GM12875 (cell line): ENCODE results near the gene MRPS12.

Experiments used
- H3K4me3 ChIP-seq: one replicate; pipeline ENCODE4 v1.5.1; 2011; ENCODE audit warnings: low read depth, low read length, control low read depth
- TF ChIP-seq, protein P1 (sequence below): IDR thresholded peaks from 2 replicates; pipeline ENCODE4 v1.5.1; 2011; ENCODE audit warnings: low read depth, mild to moderate bottlenecking, control low read depth, inconsistent platforms, low read length, moderate library complexity, borderline replicate concordance; ENCODE audit not compliant: insufficient read depth

Gene MRPS12

DNA sequence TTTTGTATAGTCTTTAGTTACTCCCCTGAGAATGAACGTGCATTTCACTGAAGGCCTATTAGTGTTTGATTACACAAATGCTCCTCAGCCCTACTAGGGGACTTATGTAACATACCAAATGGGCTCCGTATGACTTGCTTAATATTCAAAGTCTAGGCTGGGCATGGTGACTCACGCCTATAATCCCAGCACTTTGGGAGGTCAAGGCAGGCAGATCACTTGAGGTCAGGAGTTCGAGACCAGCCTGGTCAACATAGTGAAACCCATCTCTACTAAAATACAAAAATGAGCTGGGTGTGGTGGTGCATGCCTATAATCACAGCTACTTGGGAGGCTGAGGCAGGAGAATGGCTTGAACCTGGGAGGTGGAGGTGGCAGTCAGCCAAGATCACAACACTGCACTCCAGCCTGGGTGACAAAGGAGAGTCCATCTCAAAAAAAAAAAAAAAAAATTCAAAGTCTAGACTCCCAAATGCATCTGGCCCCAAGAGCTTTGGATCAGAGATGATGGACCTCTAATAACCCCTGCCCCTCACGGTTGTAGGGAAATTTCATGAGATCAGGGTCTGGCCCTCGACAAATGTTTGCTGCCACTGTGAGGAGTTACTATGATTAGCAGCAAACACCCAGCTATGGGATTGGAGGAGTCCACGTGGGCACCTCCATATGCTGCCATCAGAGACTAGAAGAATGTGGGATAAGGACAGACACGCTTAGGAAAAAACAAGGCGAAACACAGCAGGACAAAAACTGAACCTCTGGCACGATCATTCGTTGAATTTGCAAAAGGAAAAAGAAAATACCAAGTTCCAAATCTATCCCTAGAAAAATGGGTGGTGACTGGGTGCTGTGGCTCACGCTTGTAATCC is 40.2 kb downstream of the MRPS12 start:
- TF ChIP-seq, protein P1, sequence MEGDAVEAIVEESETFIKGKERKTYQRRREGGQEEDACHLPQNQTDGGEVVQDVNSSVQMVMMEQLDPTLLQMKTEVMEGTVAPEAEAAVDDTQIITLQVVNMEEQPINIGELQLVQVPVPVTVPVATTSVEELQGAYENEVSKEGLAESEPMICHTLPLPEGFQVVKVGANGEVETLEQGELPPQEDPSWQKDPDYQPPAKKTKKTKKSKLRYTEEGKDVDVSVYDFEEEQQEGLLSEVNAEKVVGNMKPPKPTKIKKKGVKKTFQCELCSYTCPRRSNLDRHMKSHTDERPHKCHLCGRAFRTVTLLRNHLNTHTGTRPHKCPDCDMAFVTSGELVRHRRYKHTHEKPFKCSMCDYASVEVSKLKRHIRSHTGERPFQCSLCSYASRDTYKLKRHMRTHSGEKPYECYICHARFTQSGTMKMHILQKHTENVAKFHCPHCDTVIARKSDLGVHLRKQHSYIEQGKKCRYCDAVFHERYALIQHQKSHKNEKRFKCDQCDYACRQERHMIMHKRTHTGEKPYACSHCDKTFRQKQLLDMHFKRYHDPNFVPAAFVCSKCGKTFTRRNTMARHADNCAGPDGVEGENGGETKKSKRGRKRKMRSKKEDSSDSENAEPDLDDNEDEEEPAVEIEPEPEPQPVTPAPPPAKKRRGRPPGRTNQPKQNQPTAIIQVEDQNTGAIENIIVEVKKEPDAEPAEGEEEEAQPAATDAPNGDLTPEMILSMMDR: no peak
- no peak overlapping the region for H3K4me3 ChIP-seq

DNA sequence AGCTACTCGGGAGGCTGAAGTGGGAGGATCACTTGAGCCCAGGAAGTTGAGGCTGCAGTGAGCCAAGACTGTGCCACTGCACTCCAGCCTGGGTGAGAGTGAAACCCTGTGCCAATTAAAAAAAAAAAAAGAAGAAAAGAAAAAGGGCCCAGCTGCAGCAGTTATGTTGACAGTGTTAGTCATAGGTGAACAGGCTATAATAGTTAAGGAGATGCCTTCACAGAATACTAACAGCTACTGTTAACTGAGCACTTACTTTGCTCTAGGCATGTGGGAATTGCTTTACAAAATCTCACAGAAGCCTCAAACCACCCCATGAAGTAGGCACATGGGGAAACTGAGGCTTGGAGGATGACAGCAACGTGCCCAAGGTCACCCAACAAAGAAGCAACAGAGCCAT is 40.9 kb downstream of the MRPS12 start:
- TF ChIP-seq, protein P1: no peak
- H3K4me3 ChIP-seq: no peak overlapping the region

DNA sequence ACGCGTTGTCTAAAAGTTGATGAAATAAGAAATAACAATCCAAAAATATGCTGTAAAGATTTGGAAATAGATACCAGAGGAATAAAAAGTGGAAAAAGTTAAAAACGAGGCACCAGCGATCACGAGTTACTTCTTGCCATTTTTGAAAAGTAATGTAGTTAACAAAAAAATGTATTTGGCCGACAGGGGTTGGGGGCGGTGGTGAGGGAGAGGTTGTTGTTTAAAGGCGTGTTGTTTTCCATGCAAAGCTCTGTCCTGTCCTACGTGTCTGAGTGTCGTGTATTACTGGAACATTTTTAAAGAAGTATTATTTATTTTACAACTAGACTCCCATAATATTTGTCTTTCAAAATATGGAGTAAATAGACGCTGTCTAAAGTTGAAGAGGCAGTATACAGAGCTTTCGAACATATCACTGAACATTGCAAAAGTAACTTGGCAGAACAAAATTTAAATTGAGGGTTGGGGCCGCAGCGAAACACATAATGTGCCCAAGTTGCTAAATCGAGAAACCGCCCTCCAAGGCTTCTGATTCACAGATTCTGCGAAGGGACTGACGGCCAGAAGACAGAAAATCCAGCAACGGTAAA is 44.0 kb downstream of the MRPS12 start:
- TF ChIP-seq, protein P1: no peak
- peak overlapping the region; percentile 55 for H3K4me3 ChIP-seq

DNA sequence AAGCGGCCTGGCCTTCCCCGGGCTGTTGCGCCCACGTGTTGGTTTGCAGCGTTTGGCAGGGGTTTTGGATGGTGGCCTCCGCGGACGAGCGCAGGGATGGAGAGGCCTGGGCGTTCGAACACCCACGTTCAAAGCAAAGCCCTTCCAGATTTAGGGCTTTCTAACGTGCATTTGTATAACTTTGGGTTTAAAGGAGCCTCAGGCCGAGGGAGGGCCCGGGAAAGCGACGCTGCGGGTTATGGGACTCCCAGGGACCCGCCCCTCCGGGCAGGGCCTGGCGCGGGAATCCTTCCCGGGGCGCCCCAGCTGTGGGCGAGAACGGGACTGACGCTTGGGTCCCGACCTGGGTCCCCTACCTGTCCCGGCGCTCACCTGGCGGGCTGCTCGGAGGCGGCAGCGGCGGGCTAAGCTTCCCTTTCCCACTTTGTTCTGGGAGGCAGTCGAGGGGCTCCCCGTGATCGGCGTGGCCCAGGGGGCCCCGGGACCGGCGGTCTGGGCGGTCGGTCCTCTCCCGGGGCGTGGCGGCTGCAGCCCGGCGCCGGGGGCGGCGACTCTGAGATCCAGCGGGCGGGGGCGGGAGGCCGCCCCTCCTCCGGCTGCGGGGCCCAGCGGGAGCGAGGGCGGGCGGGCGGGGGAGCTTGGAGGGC is 44.6 kb downstream of the MRPS12 start, which contains the start of gene FBXO17:
FBXO17 (minus strand) TSS at position 529 of the 647 bp plus-strand sequence. CDS start 25,423 bp downstream, outside the sequence.
- TF ChIP-seq, protein P1: no peak
- peak within 1 kb of the TSS; percentile 55 for H3K4me3 ChIP-seq

DNA sequence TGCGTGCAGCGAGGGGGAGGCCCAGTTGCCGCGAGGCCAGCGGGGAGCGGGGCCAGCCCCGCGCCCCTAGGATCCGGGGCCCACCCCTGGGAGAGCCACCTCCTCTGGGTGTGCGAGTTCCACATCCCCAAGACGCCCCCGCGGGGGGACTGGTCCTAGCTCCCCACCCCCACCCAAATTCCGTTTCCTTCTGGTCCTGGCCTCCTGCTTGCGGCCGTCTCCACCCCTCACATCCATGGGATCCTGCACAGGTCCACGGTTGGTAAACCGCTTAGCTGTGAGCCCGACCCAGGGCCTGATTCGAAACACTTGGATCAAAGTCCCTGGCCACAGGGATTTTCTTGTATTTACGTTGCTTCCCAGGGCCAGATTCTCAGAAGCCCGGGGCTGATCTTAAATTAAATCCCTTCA is 45.1 kb downstream of the MRPS12 start:
- TF ChIP-seq, protein P1: no peak
- H3K4me3 ChIP-seq: peak overlapping the region; percentile 43

DNA sequence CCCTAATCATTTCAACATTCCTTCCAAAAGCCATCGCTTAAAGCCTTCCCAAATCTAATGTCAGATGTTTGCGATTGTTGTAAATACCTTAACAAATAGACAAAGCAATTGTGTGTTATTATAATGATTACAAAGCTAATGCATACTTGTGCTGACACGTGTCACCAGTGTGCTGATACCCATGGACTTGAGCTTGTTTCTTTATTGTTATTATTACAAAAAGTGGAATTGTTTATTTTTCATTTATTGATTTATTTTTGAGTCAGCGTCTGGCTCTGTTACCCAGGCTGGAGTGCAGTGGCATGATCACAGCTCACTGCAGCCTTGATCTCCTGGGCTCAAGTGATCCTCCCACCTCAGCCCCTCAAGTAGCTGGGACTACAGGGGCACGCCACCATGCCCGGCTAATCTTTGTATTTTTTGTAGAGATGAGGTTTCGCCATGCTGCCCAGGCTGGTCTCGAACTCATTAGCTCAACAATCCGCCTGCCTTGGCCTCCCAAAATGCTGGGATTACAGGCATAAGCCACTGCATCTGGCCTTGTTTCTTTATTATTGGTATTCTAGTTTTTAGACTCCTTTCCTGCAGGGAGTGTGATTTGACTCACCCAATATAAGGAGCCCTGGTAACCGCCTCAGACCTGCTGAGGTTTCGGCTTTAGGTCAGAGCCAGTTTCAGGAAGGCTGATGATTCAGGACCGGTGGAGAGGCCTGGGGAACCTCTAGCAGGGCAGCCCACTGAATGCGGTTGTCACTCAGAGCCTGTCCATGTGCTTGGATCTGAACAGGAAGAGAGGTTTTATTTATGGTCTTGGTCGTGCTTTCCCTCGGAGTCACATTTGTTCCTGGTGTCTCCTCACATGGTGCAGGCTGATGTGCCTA is 46.9 kb downstream of the MRPS12 start:
- no peak overlapping the region for H3K4me3 ChIP-seq
- TF ChIP-seq, protein P1: no peak
